ENCODE data around the gene DNAH10. TPM values are rescaled to one million over a fixed set of nuclear protein-coding genes. Genes with fewer than 3 reads are reported as not detected.

The DNAH10 gene
- total RNA-seq, 1 experiment from 2014 or later: 0.09 TPM

- TF ChIP-seq ARID4B (CRISPR knock-in tag; IDR thresholded peaks at IDR 0.05; ENCODE audit: borderline replicate concordance): no peak
- TF ChIP-seq PRRX2 (CRISPR knock-in tag; IDR thresholded peaks at IDR 0.05): no peak
- TF ChIP-seq RORB (CRISPR knock-in tag; IDR thresholded peaks at IDR 0.05): no peak
- TF ChIP-seq ELF4 (CRISPR knock-in tag; IDR thresholded peaks at IDR 0.05; ENCODE audit: low read depth): no peak
- no peak for TF ChIP-seq TEAD4 (CRISPR knock-in tag; IDR thresholded peaks at IDR 0.05)
Measured at GRCh38 chr12:123748661-123749060, 13.4 kb upstream of the DNAH10 start (continued).

- TF ChIP-seq TCF7 (CRISPR knock-in tag; IDR thresholded peaks at IDR 0.05; ENCODE audit: low read depth): no peak
- TF ChIP-seq IRF1 (CRISPR knock-in tag; IDR thresholded peaks at IDR 0.05): no peak
- TF ChIP-seq NFYB (CRISPR knock-in tag; conservative IDR thresholded peaks at IDR 0.05; ENCODE audit: low read depth): no peak
- TF ChIP-seq GTF2I (CRISPR knock-in tag; conservative IDR thresholded peaks at IDR 0.05): no peak
- TF ChIP-seq ZNF532 (CRISPR knock-in tag; IDR thresholded peaks at IDR 0.05; ENCODE audit: borderline replicate concordance): no peak
- no peak for TF ChIP-seq PRDM15 (CRISPR knock-in tag; IDR thresholded peaks at IDR 0.05)
- no peak for TF ChIP-seq USF2 (CRISPR knock-in tag; IDR thresholded peaks at IDR 0.05)
- no peak for TF ChIP-seq EMX1 (CRISPR knock-in tag; IDR thresholded peaks at IDR 0.05)
- TF ChIP-seq MXD4 (CRISPR knock-in tag; IDR thresholded peaks at IDR 0.05; ENCODE audit: borderline replicate concordance): no peak
- no peak for TF ChIP-seq CBFB (CRISPR knock-in tag; IDR thresholded peaks at IDR 0.05; ENCODE audit: low read depth)
- no peak for TF ChIP-seq NR1H2 (CRISPR knock-in tag; IDR thresholded peaks at IDR 0.05)
- TF ChIP-seq ZNF232 (CRISPR knock-in tag; IDR thresholded peaks at IDR 0.05): no peak
- CTCF ChIA-PET: interaction anchor here (1.5 kb wide), 1 partner anchor 12 kb away, joined by 4 read pairs; no protein-coding TSS in a partner anchor
- ATAC-seq (no peak), DNase-seq (ENCODE audit: low spot score) (no peak)
- Mint-ChIP-seq H3K27me3 (ENCODE audit: low read depth) (no peaks in the 10 kb centered on the region), H3K36me3 (peaks cover 63% of the 10 kb centered on the region), H3K4me1 (no peaks in the 10 kb centered on the region), H3K4me3 (no peak overlapping the region), H3K9me3 (no peaks in the 10 kb centered on the region), H3K27ac (no peak overlapping the region)
- POLR2A ChIA-PET: no interaction called here
Measured at GRCh38 chr12:123749355-123749754, 12.7 kb upstream of the DNAH10 start.
